ENCODE measurements around the gene ABL1. TPM values are rescaled to one million over a fixed set of nuclear protein-coding genes. Genes with fewer than 3 reads are reported as not detected.

ABL1 gene
- total RNA-seq, 4 donors from 2014 or later = 58.0 to 105 (median 78.6) TPM

- no peak overlapping the region for H3K4me3 ChIP-seq
- WGBS, 2 donors = 87 to 91% methylated on average over 6 of the region's 6 CpGs
- H3K27me3 ChIP-seq = no peaks in the 10 kb centered on the region
- TF ChIP-seq EP300 (IDR thresholded peaks at IDR 0.05) (no peak), CTCF (IDR thresholded peaks at IDR 0.05) (no peak), POLR2A (IDR thresholded peaks at IDR 0.05) (no peak)
- DNase-seq (ENCODE audit: low spot score in 2 of 2) = no peak
- no peaks in the 10 kb centered on the region for H3K9me3 ChIP-seq
- peaks cover 0 to 30% (median 0%) of the 10 kb centered on the region in 3 donors for H3K36me3 ChIP-seq
- H3K4me1 ChIP-seq = peaks cover 0 to 54% (median 6%) of the 10 kb centered on the region in 4 donors
- no peak overlapping the region for H3K27ac ChIP-seq
These were observed 29.5 kb downstream of the ABL1 start for GRCh38 chr9:130864541-130864940.

- peaks cover 0 to 55% (median 1%) of the 10 kb centered on the region in 4 donors for H3K4me1 ChIP-seq
- 98 to 99% methylated on average over 3 of the region's 3 CpGs for WGBS, 2 donors
- TF ChIP-seq EP300 (IDR thresholded peaks at IDR 0.05) (no peak), POLR2A (IDR thresholded peaks at IDR 0.05) (no peak), CTCF (IDR thresholded peaks at IDR 0.05) (no peak)
- H3K27me3 ChIP-seq = no peaks in the 10 kb centered on the region
- H3K9me3 ChIP-seq = no peaks in the 10 kb centered on the region
- DNase-seq (ENCODE audit: low spot score in 2 of 2) = no peak
- H3K36me3 ChIP-seq = peaks cover 0 to 33% (median 0%) of the 10 kb centered on the region in 3 donors
- no peak overlapping the region for H3K27ac ChIP-seq
- no peak overlapping the region for H3K4me3 ChIP-seq
These were observed 30.9 kb downstream of the ABL1 start for GRCh38 chr9:130865921-130866320.

DNA sequence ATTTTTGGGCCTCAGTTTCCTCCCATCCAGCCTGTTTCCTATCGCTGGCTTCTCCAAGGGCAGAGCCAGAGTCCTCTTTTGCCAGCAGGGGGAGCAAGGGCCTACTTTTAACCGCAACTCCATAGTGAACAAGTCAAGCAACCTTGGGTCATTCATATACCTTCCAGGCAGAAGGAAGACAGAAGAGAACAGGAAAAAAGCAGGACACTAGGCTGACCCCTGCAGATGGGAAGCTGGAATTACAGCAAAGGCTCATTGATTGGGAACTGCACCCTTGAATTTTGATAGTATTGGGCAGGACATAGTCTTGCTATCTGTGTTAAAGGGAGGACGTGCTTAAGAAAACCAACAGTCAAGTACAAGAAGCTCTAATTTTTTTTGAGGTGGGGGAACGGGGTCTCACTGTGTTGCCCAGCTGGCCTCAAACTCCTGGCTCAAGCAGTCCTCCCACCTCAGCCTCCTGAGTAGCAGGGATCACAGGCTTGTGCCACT is 31.5 kb downstream of the ABL1 start:
- peak; percentile 50 to 78 for DNase-seq (ENCODE audit: low spot score in 2 of 2)
- no peaks in the 10 kb centered on the region for H3K27me3 ChIP-seq
- peaks cover 0 to 52% (median 2%) of the 10 kb centered on the region in 4 donors for H3K4me1 ChIP-seq
- no peak for TF ChIP-seq POLR2A (IDR thresholded peaks at IDR 0.05)
- peak in 1 of 2 donors; percentile 11 for TF ChIP-seq EP300 (IDR thresholded peaks at IDR 0.05)
- TF ChIP-seq CTCF (IDR thresholded peaks at IDR 0.05) = peak; percentile 69 to 80 (median 76)
- WGBS, 2 donors = 42 to 51% methylated on average over 4 of the region's 4 CpGs
- H3K4me3 ChIP-seq = no peak overlapping the region
- H3K27ac ChIP-seq = no peak overlapping the region
- no peaks in the 10 kb centered on the region for H3K9me3 ChIP-seq
- peaks cover 0 to 35% (median 0%) of the 10 kb centered on the region in 3 donors for H3K36me3 ChIP-seq

DNA sequence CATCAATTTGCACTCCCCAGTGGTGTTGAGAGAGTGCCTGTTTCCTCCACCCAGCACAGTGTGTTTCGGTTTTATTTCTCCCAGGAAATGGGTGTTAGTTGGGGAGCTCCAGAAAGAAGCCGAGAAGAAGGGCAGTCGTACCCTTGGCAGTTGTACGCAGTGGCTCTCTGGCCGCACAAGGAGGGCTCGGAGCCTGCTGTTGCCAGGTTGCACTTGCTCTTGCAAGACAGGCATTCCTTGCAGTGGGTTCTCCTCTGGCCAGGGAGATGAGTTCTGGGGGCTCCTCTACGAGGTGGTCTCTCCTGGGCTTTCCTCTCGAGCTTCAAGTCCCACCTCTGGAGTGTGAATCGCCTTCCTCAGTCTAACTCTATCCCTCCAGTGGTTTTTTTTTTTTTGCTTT is 32.5 kb downstream of the ABL1 start:
- no peak overlapping the region for H3K4me3 ChIP-seq
- H3K27ac ChIP-seq = no peak overlapping the region
- H3K4me1 ChIP-seq = peaks cover 0 to 52% (median 2%) of the 10 kb centered on the region in 4 donors
- 83 to 85% methylated on average over 9 of the region's 9 CpGs for WGBS, 2 donors
- peaks cover 0 to 45% (median 7%) of the 10 kb centered on the region in 3 donors for H3K36me3 ChIP-seq
- TF ChIP-seq CTCF (IDR thresholded peaks at IDR 0.05) = no peak
- TF ChIP-seq POLR2A (IDR thresholded peaks at IDR 0.05) = no peak
- TF ChIP-seq EP300 (IDR thresholded peaks at IDR 0.05) = no peak
- H3K27me3 ChIP-seq = no peaks in the 10 kb centered on the region
- no peak for DNase-seq (ENCODE audit: low spot score in 2 of 2)
- H3K9me3 ChIP-seq = no peaks in the 10 kb centered on the region

DNA sequence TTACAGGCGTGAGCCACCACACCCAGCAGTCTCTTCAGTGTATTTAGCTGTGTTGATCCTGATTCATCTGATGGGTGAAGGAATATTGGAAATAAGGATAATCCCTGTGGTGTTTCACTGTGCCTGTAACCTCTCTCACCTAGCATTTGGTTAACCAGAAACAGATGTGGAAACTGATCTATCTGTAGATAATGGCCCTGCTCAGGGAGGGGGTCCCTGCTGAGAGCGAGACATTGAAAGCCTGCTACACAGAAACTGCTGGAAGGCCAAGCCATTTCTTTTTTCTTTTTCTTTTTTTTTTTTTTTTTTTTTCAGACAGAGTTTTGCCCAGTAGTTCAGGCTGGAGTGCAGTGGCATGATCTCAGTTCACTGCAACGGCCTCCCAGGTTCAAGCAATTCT is 33.2 kb downstream of the ABL1 start:
- 84 to 86% methylated on average over 3 of the region's 3 CpGs for WGBS, 2 donors
- DNase-seq (ENCODE audit: low spot score in 2 of 2) = no peak
- no peaks in the 10 kb centered on the region for H3K27me3 ChIP-seq
- TF ChIP-seq CTCF (IDR thresholded peaks at IDR 0.05) (no peak), EP300 (IDR thresholded peaks at IDR 0.05) (no peak), POLR2A (IDR thresholded peaks at IDR 0.05) (no peak)
- peaks cover 0 to 57% (median 2%) of the 10 kb centered on the region in 4 donors for H3K4me1 ChIP-seq
- no peak overlapping the region for H3K4me3 ChIP-seq
- peaks cover 0 to 46% (median 8%) of the 10 kb centered on the region in 3 donors for H3K36me3 ChIP-seq
- no peaks in the 10 kb centered on the region for H3K9me3 ChIP-seq
- H3K27ac ChIP-seq = no peak overlapping the region
